ENCODE data around the gene FGF19. TPM values are rescaled to one million over a fixed set of nuclear protein-coding genes. Genes with fewer than 3 reads are reported as not detected.

FGF19 gene
- total and polyA plus RNA-seq, 8 donors, result not detected

DNA sequence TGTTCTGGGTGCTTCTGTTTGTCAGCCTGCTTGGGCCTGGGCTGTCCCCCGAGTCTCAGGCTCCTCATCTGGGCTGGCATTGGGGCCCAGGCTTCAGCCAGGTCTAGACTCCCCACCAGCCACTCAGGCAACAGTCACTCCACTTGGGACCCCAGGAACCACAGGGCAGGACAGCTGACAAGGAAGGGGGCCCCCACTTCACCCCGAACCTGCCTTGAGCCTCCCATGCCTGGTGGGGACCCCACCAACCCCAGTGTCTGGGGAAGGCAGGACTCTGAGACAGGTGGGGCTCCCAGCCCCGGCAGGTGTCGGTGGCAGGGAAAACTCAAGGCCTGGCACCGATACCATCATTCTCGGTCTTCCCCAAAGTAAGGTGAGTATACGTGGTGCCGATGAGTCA, 17.0 kb downstream of the FGF19 start:
- intact Hi-C loops (cut with DNase I; ENCODE audit: low total_unique reads), result loop anchor here (5.0 kb wide), 1 partner anchor 505 kb away; no protein-coding TSS in a partner anchor
- 81 to 95% (median 89%) methylated on average over 7 to 8 of the region's 8 CpGs for WGBS, 5 donors

DNA sequence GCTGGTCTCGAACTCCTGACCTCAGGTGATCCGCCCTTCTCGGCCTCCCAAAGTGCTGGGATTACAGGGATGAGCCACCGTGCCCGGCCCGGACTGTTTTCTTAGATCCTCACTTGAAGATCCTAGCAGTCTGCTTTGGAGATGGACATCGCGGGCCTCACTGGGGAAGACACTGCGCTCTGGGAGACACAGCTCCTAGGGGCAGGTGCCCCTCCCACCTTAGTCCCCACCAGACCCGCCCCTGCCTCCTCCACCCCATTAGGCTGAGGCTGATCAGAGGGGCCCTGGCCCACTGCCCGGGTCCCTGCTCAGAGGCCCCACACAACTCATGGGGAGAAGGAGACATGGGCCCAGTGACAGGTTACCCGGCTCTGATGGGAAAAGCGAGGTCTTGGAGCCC, 17.4 kb downstream of the FGF19 start:
- Histone ChIP-seq H3K4me1 (peaks cover 5 to 7% (median 6%) of the 10 kb centered on the region in 4 donors), H3K9me3 (no peaks in the 10 kb centered on the region), H3K4me3 (no peak overlapping the region), H3K27ac (no peak overlapping the region), H3K36me3 (no peaks in the 10 kb centered on the region), H3K27me3 (peaks cover 0 to 28% (median 4%) of the 10 kb centered on the region in 3 donors)
- TF ChIP-seq EP300 (IDR thresholded peaks at IDR 0.05), result no peak
- no peak for TF ChIP-seq POLR2A (IDR thresholded peaks at IDR 0.05)
- TF ChIP-seq POLR2AphosphoS5 (IDR thresholded peaks at IDR 0.05), result no peak
- TF ChIP-seq CTCF (IDR thresholded peaks at IDR 0.05), result no peak
- intact Hi-C loops (cut with DNase I; ENCODE audit: low total_unique reads), result loop anchor here (5.0 kb wide), 1 partner anchor 506 kb away; no protein-coding TSS in a partner anchor
- no peak for DNase-seq
- WGBS, 5 donors, result 69 to 89% (median 72%) methylated on average over 11 to 13 of the region's 13 CpGs

More for the DNA sequence above, 17.0 kb downstream of the FGF19 start:
- Histone ChIP-seq H3K4me1 (peaks cover 5 to 7% (median 6%) of the 10 kb centered on the region in 4 donors), H3K4me3 (no peak overlapping the region), H3K9me3 (no peaks in the 10 kb centered on the region), H3K27ac (no peak overlapping the region), H3K36me3 (no peaks in the 10 kb centered on the region), H3K27me3 (peaks cover 0 to 28% (median 4%) of the 10 kb centered on the region in 3 donors)
- no peak for DNase-seq
- TF ChIP-seq CTCF (IDR thresholded peaks at IDR 0.05) (no peak), EP300 (IDR thresholded peaks at IDR 0.05) (no peak), POLR2A (IDR thresholded peaks at IDR 0.05) (no peak), POLR2AphosphoS5 (IDR thresholded peaks at IDR 0.05) (no peak)

DNA sequence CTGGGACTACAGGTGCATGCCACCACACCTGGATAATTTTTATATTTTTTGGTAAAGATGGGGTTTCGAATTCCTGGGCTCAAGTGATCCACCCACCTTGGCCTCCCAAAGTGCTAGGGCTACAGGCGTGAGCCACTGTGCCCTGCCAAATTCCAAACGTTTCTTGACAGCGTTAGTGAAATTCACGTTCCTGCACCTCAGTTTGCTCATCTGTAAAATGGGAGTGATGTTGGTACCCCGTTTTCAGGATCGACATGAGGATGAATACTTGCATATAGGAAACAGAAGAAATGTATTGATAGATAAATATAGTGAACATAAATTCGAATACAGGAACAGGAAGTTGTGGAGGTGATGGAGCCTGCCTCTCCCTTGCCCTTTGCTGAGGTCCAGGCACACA, 18.5 kb downstream of the FGF19 start:
- DNase-seq, result no peak
- TF ChIP-seq EP300 (IDR thresholded peaks at IDR 0.05) (no peak), CTCF (IDR thresholded peaks at IDR 0.05) (no peak), POLR2AphosphoS5 (IDR thresholded peaks at IDR 0.05) (no peak), POLR2A (IDR thresholded peaks at IDR 0.05) (no peak)
- Histone ChIP-seq H3K4me1 (peaks cover 5 to 7% (median 6%) of the 10 kb centered on the region in 4 donors), H3K27me3 (peaks cover 0 to 28% (median 4%) of the 10 kb centered on the region in 3 donors), H3K4me3 (no peak overlapping the region), H3K36me3 (no peaks in the 10 kb centered on the region), H3K27ac (no peak overlapping the region), H3K9me3 (no peaks in the 10 kb centered on the region)
- WGBS, 5 donors, result 56 to 73% (median 63%) methylated on average over 8 of the region's 8 CpGs
- intact Hi-C loops (cut with DNase I; ENCODE audit: low total_unique reads), result loop anchor here (5.0 kb wide), 1 partner anchor 507 kb away; no protein-coding TSS in a partner anchor

DNA sequence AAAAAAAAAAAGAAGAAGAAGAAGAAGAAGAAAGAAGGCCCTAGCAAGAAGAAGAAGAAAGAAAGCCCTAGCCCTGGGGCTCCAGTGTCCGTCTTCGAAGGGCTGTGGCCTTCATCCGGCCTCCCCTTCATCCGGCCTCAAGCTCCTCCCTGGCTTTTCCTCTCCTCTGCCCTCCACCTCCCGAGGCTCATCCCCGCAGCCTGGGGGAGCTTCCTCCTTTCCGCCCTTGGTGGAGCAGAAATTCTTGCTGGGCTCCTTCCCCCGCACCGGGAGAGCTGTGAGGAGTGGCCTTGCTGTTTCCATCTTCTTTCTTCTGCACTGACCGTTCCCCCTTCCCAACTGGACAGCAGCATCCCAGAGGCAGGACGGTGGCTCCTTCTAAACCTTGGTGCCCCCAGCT, 19.2 kb downstream of the FGF19 start:
- Histone ChIP-seq H3K36me3 (no peaks in the 10 kb centered on the region), H3K27ac (no peak overlapping the region), H3K4me3 (no peak overlapping the region), H3K27me3 (peaks cover 0 to 28% (median 4%) of the 10 kb centered on the region in 3 donors), H3K9me3 (no peaks in the 10 kb centered on the region), H3K4me1 (peaks cover 5 to 7% (median 6%) of the 10 kb centered on the region in 4 donors)
- TF ChIP-seq CTCF (IDR thresholded peaks at IDR 0.05), result no peak
- TF ChIP-seq POLR2AphosphoS5 (IDR thresholded peaks at IDR 0.05), result no peak
- no peak for TF ChIP-seq POLR2A (IDR thresholded peaks at IDR 0.05)
- no peak for TF ChIP-seq EP300 (IDR thresholded peaks at IDR 0.05)
- intact Hi-C loops (cut with DNase I; ENCODE audit: low total_unique reads), result loop anchor here (5.0 kb wide), 1 partner anchor 508 kb away; no protein-coding TSS in a partner anchor
- DNase-seq, result no peak
- 69 to 85% (median 83%) methylated on average over 10 to 11 of the region's 11 CpGs for WGBS, 5 donors
